ENCODE measurements around the gene ANTXR1.

- TF ChIP-seq CTCF (IDR thresholded peaks at IDR 0.05) = no peak
- no peak for TF ChIP-seq FOXM1 (IDR thresholded peaks at IDR 0.05; ENCODE audit: low read depth)
- TF ChIP-seq SMC3 (IDR thresholded peaks at IDR 0.05; ENCODE audit: low read depth, low read length) = no peak
These were observed 68.1 kb downstream of the ANTXR1 start for GRCh38 chr2:69081001-69081580.

All from SK-N-SH (cell line).